ENCODE measurements around the gene RELL2. TPM values are rescaled to one million over a fixed set of nuclear protein-coding genes. Genes with fewer than 3 reads are reported as not detected.

RELL2 gene, protein sequence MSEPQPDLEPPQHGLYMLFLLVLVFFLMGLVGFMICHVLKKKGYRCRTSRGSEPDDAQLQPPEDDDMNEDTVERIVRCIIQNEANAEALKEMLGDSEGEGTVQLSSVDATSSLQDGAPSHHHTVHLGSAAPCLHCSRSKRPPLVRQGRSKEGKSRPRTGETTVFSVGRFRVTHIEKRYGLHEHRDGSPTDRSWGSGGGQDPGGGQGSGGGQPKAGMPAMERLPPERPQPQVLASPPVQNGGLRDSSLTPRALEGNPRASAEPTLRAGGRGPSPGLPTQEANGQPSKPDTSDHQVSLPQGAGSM
- polyA plus RNA-seq (2011; rRNA removed) (3.0 and 3.1 TPM in 2 replicates), polyA minus RNA-seq (2011; rRNA and poly(A)+ RNA removed) (1.4 and 1.8 TPM in 2 replicates)

- DNase-seq (ENCODE audit: low read depth, low spot score), result peak; percentile 57
- Histone ChIP-seq H3K27me3 (ENCODE audit: control insufficient read depth, insufficient read depth, low read length) (no peaks in the 10 kb centered on the region), H3K27ac (ENCODE audit: low read depth, low read length) (no peak within 1 kb of the TSS), H3K9me3 (ENCODE audit: control insufficient read depth, insufficient read depth, low read length) (no peaks in the 10 kb centered on the region; the same call in 1 of the 2 replicates), H3K4me3 (ENCODE audit: low read depth, low read length) (peak within 1 kb of the TSS; percentile 77)
- ChIA-PET CTCF (interaction anchor here (0.5 to 11.5 kb wide), 10 partner anchors 17 to 1806 kb away, joined by 3 to 175 read pairs (median 4); partner anchors contain the start of gene DIAPH1), POLR2A (interaction anchor here (0.5 to 3.1 kb wide), 12 partner anchors 15 to 332 kb away, joined by 3 to 28 read pairs (median 4); partner anchors contain the start of genes DIAPH1, FCHSD1 and RNF14)
- TF ChIP-seq CTCF (IDR thresholded peaks at IDR 0.05; ENCODE audit: low read depth, low read length), result no peak
Measured at GRCh38 chr5:141636413-141637122, at the start of gene RELL2, which contains the start of gene HDAC3. Gene RELL2, plus strand, starts transcription at chr5:141636997. Its CDS starts 1,229 bp downstream, at chr5:141638226. Gene HDAC3, minus strand, starts transcription at chr5:141636849. Its CDS starts 59 bp downstream, at chr5:141636790.

- H3K27ac ChIP-seq (ENCODE audit: low read depth, low read length), result no peak overlapping the region
- H3K9me3 ChIP-seq (ENCODE audit: control insufficient read depth, insufficient read depth, low read length), result no peaks in the 10 kb centered on the region
- no peak overlapping the region for H3K4me3 ChIP-seq (ENCODE audit: low read depth, low read length)
- H3K27me3 ChIP-seq (ENCODE audit: control insufficient read depth, insufficient read depth, low read length), result no peaks in the 10 kb centered on the region
- ChIA-PET CTCF (interaction anchor here (0.5 to 6.3 kb wide), 7 partner anchors 12 to 252 kb away, joined by 3 to 465 read pairs (median 4); partner anchors contain the start of genes DIAPH1, FCHSD1 and PCDHGA2), POLR2A (no interaction called here)
- TF ChIP-seq CTCF (IDR thresholded peaks at IDR 0.05; ENCODE audit: low read depth, low read length), result no peak
- no peak for DNase-seq (ENCODE audit: low read depth, low spot score)
Measured at GRCh38 chr5:141590127-141590526, 46.7 kb upstream of the RELL2 start.

GRCh38 chr5:141596867-141597266 is 39.9 kb upstream of the RELL2 start:
- ChIA-PET CTCF (interaction anchor here (1.3 to 3.1 kb wide), 3 partner anchors 22 to 33 kb away, joined by 3 to 40 read pairs (median 8); partner anchors contain the start of gene DIAPH1), POLR2A (interaction anchor here (1.0 kb wide), 1 partner anchor 39 kb away, joined by 3 read pairs; no protein-coding TSS in a partner anchor)
- no peak for DNase-seq (ENCODE audit: low read depth, low spot score)

DNA sequence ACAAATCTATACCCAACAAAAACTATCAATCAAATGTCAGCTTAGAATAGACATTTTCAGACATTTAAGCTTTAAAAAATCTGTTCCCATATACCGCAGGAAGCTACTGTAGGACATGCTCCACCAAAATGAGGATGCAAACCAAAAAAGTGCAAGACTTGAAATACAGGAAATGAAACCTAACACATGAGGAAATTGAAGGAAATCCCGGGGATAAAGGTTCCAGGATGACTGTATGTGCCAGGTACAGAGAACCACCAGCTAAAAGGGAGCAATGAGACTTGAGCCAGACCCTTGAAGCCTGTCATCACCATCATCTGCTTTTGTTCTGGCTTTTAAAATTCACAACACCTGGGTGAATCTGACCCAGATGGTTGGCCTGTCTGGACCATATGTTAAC is 39.4 kb upstream of the RELL2 start:
- ChIA-PET CTCF (interaction anchor here (1.3 to 3.1 kb wide), 3 partner anchors 22 to 34 kb away, joined by 3 to 40 read pairs (median 8); partner anchors contain the start of gene DIAPH1), POLR2A (interaction anchor here (1.0 kb wide), 1 partner anchor 39 kb away, joined by 3 read pairs; no protein-coding TSS in a partner anchor)
- no peak for TF ChIP-seq CTCF (IDR thresholded peaks at IDR 0.05; ENCODE audit: low read depth, low read length)
- Histone ChIP-seq H3K27me3 (ENCODE audit: control insufficient read depth, insufficient read depth, low read length) (no peaks in the 10 kb centered on the region), H3K4me3 (ENCODE audit: low read depth, low read length) (no peak overlapping the region), H3K9me3 (ENCODE audit: control insufficient read depth, insufficient read depth, low read length) (no peaks in the 10 kb centered on the region), H3K27ac (ENCODE audit: low read depth, low read length) (no peak overlapping the region)
- no peak for DNase-seq (ENCODE audit: low read depth, low spot score)

More at GRCh38 chr5:141596867-141597266, 39.9 kb upstream of the RELL2 start:
- H3K4me3 ChIP-seq (ENCODE audit: low read depth, low read length), result no peak overlapping the region
- H3K27ac ChIP-seq (ENCODE audit: low read depth, low read length), result no peak overlapping the region
- TF ChIP-seq CTCF (IDR thresholded peaks at IDR 0.05; ENCODE audit: low read depth, low read length), result no peak
- H3K27me3 ChIP-seq (ENCODE audit: control insufficient read depth, insufficient read depth, low read length), result no peaks in the 10 kb centered on the region
- no peaks in the 10 kb centered on the region for H3K9me3 ChIP-seq (ENCODE audit: control insufficient read depth, insufficient read depth, low read length)
